DLD1 (cell line): Measurements from ENCODE around the gene MARCHF5.

ENCODE experiments used
- in situ Hi-C: cut with HindIII; loops from 2 replicates; pipeline ENCODE4 v1.10.0; 2017; ENCODE audit warnings: low sequenced_read_pairs

The MARCHF5 gene, protein sequence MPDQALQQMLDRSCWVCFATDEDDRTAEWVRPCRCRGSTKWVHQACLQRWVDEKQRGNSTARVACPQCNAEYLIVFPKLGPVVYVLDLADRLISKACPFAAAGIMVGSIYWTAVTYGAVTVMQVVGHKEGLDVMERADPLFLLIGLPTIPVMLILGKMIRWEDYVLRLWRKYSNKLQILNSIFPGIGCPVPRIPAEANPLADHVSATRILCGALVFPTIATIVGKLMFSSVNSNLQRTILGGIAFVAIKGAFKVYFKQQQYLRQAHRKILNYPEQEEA

DNA sequence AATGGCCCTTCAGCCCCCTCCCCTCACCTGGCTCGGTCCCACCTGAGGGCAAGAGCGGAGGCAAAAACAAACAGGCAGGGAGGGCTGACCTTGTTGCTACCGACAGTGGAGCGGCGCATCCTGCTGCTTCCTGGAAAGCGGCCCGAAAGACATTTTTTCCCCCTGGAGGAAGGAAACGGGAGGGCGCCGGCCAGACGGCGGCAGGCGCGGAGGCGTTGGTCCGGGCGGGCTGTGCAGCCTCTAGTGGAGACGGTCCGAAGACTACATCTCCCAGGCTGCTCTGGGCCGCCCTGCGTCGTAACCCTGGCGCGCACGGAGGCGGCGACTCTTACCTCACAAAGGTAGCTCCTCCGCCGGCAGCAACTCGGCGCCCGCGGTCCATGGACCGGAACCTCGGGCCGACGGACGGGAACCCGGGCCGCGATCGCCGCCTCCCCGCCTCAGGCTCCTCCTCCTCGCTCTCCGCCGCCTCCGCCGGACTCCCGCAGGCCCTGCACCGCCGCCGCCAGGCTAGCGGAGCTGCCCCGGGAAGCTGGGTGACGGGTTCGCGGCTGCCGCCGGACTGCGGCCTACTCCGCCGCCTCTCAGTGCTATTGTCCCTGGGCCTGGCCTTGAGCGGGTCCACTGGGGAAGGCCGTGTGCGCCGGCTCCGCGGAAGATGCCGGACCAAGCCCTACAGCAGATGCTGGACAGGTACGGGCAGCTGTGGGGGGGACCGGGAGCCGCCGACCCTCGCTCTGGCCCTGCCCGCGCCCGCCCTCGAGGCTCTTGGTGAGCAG, at the start of gene MARCHF5, which contains the start of gene CPEB3:
TSS of gene MARCHF5 (plus strand) at position 331 of the 779 bp plus-strand sequence. CDS start at position 659, 328 bp downstream.
TSS of gene CPEB3 (minus strand) at position 242 of the 779 bp plus-strand sequence. CDS start 50,728 bp downstream, outside the sequence.
- in situ Hi-C loops, result no loop called here

DNA sequence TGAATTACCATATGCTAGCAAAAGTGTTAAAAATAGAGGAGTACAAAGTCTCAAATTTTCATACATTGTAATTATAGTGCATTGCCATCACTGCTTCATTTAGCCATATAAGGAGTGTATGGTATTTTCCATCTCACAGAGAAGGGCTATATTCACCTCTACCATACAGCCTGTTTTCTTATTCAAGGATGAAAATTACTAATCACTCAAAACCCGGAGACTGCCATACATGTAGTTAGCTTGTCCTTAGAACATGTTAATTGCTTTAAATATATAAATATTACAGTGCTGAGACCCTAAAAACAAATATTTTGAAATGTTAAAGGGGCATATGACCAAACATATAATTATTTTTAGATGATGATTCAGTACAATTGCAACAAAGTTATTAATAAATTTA, 49.5 kb upstream of the MARCHF5 start:
- in situ Hi-C loops, result no loop called here

DNA sequence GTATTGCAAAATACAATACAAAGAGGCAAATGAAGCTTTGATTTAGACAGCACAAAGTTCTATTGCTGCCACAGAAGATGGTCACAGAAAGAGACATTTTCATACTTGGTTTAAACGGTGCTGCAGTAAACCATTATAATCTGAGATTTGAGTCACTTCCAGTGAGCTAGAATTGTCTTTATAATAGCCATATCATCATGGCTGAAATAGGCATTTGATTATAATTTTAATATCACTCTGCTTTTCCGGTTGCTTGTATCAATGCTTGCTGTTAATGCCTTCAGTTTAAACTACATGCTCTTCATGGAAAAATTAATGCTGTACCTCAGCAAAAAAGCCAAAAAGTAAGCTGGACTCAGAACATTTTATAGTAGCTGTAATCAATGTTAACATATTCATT, 48.6 kb upstream of the MARCHF5 start:
- in situ Hi-C loops, result no loop called here

DNA sequence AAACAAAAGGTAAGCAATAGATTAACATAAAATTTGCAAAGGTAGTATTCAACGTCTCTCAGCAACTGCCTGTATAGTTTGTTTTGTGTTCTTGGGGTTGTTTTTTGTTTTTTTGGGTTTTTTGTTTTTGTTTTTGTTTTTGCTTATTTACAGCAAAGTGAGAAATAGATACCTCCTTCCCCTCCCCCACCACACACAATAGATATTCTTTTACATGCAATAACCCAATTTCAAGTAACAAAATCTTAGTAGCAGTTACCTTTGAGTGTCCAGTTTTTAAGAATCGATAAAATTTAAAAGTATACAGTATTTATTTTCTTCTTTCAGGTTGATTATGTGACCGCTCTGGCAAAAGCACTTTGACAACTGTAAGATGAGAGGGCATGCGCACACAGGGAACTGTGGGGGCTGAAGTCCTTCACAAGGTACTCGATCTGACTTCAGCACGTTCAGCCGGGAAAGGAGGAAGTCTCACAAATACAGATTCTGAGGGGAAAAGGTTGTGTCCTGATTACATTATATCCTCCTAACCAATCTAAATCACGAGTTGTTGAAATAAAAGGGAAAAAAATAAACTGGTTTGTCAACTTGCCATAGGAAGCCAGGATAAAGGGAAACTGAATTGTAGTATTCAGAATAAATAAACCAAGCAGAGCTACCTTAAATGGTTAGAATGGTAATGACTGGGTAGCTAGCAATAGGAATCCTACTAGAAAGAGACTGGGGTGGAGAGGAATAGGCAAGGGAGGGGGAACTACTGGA, 47.9 kb upstream of the MARCHF5 start:
- in situ Hi-C loops, result no loop called here

DNA sequence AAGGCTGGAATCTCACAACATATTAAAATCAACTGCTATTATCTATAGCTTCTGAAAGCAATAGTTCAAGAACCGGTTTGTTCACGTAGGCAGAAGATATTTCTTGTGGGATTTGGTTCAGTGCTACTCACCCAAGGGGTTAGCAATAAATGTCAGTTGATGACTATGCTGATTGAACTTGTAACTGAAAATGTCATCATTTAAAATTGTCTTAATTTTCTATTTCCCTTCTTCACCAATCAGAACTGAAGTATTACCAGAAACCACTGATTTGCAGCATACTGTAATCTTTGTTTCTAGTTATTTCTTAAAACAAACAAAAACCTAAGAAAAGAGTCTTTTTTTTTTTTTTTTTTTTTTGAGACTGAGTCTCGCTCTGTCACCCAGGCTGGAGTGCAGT, 46.2 kb upstream of the MARCHF5 start:
- in situ Hi-C loops, result no loop called here

DNA sequence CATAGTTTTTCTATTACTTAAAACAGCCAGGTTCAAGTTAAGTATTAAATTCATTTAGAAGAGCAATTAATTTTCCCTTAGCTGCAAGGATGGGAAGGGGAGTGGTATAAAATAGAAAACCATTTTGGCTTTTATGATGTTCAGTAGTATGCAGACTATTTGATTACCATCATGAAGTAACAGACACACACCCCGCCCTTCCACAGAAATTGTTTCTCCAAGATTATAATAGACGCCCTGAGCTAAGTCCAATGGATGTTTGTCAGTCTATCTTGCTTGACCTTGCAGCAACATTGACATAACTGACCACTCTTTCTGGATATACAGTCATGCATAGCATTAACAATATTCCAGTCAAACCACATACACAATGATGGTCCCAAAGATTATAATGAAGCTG, 42.4 kb upstream of the MARCHF5 start:
- in situ Hi-C loops, result no loop called here

DNA sequence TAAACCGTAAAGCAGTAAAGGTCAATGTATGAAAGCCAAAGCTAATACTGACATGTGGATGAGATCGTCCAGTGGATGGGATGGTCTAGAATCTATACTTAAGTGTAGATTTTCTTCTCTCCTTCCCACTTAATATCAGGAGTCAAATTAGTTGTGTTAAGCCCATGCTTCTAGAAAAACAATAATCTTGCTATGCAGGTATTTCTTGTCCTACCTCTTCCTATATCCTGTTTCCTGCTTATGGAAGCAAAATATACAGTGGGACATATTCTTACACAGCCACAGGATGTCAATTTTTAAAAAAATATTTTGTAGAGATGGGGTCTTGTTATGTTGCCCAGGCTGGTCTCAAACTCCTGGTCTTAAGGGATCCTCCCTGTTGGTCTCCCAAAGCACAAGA, 27.6 kb upstream of the MARCHF5 start:
- in situ Hi-C loops, result loop anchor here (25.0 kb wide), 1 partner anchor 101 kb away; no protein-coding TSS in a partner anchor

DNA sequence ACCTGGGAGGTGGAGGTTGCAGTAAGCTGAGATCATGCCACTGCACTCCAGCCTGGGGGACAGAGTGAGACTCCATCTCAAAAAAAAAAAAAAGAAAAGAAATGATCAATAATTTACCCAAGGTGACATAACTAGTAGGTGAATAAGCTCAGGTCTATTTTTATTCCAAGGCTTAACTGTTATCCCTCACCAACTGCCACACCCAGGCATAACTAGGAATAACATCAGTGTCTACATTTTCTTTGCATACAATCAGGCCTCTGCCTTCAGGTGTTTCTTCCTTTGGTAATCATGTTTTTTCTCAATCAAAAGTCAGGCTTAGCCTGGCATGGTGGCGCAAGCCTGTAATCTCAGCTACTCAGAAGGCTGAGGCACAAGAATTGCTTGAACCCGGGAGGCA, 26.7 kb upstream of the MARCHF5 start:
- in situ Hi-C loops, result loop anchor here (25.0 kb wide), 1 partner anchor 102 kb away; no protein-coding TSS in a partner anchor

DNA sequence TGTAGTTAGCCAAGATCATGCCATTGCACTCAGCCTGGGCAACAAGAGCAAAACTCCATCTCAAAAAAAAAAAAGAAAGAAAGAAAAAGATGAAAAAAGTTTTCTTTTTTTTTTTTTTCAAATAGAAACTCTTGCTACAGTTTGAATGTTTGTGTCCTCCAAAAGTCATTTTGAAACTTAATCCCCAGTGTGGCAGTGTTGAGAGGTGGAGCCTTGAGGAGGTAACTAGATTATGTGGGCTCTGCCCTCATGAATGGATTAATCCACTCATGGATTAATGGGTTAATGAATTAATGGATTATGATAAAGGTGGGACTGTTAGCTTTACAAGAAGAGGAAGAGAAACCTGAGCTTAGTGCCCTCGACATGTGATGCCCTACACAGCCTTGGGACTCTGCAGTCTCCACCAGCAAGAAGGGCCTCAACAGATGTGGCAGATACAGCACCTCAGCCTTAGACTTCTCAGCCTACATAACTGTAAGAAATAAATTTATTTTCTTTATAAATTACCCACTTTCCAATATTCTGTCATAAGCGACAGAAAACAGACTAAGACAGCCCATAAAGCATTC, 25.2 kb upstream of the MARCHF5 start:
- in situ Hi-C loops, result loop anchor here (25.0 kb wide), 1 partner anchor 103 kb away; no protein-coding TSS in a partner anchor

DNA sequence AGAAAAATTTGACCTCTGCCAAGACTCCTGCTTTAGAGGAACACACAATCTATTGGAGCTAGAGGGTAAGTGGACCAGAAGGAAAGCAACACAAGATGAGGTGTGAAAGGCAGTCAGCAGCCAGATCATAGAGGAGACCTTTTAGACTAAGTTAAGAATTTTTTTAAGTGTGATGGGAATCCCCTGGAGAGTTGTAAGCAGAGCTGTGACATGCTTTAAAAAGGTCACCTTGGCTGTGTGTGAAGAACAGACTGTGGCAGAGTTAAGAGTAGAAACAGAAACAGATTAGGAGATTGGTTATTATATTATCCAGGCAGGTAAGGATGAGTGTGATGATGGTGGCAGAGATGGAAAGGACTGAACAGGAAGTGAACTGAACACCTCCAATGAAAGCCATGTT, 23.6 kb upstream of the MARCHF5 start:
- in situ Hi-C loops, result loop anchor here (25.0 kb wide), 1 partner anchor 105 kb away; no protein-coding TSS in a partner anchor

DNA sequence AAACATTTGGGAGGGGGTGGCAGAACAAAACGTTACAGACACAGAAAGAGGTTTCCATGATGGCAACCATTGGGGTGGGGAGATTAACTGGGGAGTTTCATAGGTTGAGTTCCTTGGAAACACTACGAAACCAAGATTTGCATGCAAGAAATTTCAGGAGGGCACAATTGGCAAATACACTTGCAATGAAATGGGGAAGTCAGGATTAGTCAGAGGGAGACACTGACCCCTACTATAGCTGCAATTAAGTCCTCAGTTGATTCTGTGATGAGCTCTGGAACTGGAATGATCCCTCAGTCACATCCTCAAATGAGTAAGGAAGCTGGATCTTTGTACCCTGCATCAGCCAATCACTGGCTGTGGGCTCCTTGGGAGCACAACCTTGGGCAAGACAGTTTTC, 22.2 kb upstream of the MARCHF5 start:
- in situ Hi-C loops, result loop anchor here (25.0 kb wide), 1 partner anchor 106 kb away; no protein-coding TSS in a partner anchor

DNA sequence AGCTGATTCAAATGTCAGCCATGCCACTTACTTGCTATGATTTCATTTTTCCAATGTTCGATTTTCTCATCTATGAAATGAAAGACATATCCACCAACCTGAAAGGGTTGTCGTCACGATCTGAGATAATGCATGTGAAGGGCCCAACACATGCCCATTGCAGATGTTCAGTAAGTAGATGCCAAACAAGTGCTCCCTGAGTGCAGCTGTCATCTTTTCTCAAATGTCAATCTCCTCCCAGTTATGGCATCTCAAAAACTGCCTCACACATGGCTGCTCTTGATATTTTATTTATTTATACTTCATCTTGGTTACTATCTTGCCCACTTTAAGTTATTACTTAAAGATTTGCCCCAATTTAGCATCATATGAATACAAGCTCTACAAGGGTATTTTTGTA, 16.9 kb upstream of the MARCHF5 start:
- in situ Hi-C loops, result loop anchor here (25.0 kb wide), 1 partner anchor 112 kb away; no protein-coding TSS in a partner anchor

DNA sequence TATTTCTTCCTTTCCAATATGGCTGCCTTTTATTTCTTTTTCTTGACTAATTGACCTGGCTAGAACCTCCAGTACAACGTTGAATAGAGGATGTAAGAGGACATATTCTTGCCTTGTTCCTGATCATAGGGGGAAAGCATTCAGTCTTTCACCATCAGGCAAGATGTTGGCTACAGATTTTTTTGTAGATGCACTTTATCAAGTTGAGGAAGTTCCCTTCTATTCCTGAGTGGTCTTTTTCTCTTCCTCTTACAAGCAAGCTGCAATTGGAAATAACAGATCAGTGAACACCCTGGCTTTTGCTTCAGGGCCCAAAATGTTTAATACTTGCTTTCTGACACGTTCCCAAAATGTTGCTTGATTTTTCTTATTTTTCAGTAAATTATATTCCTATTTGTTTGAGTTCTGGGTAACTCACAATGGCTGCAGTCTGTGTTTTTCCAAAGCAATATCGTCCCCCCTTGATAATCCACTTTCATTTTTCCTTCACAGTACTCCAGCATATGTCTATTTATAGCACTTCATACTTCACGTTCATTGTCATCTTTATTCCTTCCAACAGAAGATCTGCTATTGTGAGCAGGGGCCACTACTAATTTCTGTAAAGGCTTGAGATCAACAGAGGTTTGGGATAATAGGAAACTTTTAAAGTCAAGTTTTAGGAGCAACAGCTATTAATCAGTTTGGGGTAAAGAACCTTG, 11.8 kb upstream of the MARCHF5 start:
- in situ Hi-C loops, result no loop called here

DNA sequence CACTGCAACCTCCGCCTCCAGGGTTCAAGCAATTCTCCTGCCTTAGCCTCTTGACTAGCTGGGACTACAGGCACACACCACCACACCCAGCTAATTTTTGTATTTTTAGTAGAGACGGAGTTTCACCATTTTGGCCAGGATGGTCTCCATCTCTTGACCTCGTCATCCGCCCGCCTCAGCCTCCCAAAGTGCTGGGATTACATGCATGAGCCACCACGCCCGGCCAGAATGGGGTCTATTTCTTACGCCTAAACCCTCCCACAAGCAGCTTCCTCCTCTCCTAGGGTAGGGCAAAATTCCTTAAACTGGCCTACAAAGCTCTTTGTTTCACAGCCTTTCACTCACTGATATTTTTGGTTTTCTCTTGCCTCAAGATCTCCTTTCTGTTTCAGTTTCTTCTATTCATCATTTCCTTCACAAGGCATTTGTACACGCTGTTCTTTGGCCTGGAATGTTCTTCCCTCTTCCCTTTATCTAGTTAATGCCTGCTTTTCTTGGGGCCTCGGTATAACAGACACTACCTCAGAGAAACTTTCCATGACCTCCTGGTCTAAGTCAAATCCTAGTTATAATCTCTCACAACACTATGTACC, 6.8 kb upstream of the MARCHF5 start:
- in situ Hi-C loops, result loop anchor here (10.0 kb wide), 1 partner anchor 199 kb away; no protein-coding TSS in a partner anchor

DNA sequence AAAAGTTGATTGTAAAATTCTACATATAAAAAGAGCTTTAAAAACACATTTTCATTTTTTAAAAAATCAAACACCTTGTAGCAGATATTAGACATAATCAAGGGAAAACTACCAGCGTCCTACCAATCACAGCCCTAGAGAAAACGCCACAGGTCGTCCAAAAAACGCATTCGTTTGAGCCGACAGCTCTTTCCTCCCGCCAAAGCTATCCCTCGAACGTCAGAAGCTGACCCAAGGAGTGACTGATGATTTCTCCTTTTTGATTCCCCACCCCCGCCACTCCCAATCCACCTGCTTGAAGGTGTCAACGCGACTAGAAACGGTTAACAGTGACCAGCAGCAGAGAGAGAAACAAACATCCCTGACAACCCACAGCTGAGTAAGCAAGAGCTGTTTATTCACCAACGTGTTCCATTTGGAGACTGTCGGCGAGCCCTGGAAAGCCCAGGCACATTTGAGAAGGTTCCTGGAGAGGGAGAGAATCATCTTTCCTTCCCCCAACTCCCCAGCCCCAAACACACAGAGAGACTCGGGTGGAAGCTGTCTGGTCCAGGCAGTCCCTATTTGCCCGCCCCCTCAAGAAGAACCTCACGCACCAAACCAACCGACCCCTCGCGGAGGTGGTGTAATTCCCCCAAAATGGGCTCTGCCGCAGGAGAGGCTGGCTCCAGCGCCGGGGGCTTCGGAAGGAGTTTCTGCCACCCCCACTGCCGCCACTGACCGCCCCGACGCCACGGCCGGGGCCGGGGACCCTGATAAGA, 711 bp upstream of the MARCHF5 start:
- in situ Hi-C loops, result no loop called here

DNA sequence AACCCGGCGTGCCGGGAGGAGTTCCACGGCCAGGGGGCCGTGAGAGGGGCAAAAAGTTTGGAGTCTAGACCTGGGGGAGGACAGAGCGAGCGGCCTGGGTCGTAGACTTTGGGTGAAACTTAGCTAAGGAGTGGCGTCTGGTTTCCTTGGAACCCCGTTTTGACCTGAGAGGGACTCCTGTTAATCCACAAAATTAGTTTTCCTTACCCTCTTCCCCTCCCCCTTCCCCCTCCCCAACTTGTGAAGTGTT, 574 bp downstream of the MARCHF5 start:
- in situ Hi-C loops, result no loop called here

DNA sequence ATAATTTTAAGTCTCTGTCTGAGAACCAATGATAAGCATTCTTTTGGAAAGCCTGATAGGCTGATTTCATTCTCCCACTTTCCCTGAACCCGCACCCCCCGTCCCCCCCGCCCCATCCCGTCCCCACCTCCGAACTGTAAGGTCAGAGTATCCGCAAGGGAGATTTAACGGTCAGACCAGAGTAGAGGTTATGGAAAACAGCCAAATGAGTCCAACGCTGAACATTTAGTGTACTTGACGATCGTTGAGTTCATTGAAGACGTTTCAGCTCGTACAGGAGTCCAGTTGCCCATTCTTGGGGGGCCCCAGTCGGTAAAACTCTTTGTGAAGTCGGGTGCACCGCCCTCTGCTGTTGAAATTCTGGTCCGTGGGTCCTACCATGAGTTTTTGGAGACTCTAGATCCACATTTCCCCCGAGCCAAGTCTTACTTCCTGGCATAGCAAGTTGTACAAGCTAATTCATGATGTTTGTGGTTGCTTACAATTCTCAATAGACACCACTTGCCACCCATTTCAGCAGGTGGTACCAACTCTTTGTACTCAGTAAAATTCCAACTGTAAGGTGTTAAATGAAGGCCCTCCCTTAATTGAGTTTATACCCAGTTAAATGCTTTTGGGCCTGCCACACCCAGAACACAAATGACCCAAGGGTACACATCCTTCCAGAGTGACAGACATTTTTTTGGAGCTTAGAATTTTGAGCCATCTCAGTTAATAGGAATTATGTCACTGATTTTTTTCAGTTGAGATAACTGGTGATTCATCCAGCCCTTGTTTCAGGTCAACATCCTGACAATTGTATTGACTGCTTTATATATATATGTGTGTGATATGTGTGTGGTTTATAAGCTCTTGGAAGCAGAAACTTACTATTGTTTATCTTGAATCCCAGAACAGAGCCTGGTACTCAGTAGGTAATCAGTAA, 1.2 kb downstream of the MARCHF5 start:
- in situ Hi-C loops, result no loop called here

DNA sequence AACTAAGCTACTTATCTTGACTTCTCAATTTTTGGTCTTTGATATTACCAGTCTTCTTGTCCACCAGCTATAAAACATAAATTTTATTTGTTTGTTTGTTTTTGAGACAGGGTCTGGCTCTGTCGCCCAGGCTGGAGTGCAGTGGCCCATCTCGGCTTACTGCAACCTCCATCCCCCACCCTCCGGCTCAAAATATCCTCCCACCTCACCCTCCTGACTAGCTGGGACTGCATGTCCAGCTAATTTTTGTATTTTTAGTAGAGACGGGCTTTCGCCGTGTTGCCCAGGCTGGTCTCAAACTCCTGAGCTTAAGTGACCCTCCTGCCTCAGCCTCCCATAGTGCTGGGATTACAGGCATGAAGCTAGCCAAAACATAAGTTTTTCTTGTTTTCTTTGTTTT, 7.5 kb downstream of the MARCHF5 start:
- in situ Hi-C loops, result no loop called here
